HepG2 (cell line): Measurements from ENCODE around the gene RALB. TPM values are rescaled to one million over a fixed set of nuclear protein-coding genes. Genes with fewer than 3 reads are reported as not detected.

Experiments
- DMAP1 ChIP-seq: IDR thresholded peaks from 2 replicates; pipeline ENCODE4 v1.6.1; 2016
- ELF3 ChIP-seq: IDR thresholded peaks from 2 replicates; pipeline ENCODE4 v1.6.1; 2016; ENCODE audit warnings: missing genetic modification reagents, missing compliant biosample characterization
- GABPA ChIP-seq, 2 experiments: IDR thresholded peaks; 2 replicates each; pipeline ENCODE4 v1.6.1; 2011 to 2016; ENCODE audit warnings: low read depth in 2 of 2, low read length in 1 of 2, missing biosample characterization in 1 of 2, missing genetic modification characterization in 1 of 2
- GZF1 ChIP-seq: sonication (generic); formaldehyde crosslinking; IDR thresholded peaks from 2 replicates; pipeline ENCODE4 v1.5.1; 2020; ENCODE audit warnings: mild to moderate bottlenecking, missing genetic modification reagents
- PAWR ChIP-seq: sonication (generic); formaldehyde crosslinking; IDR thresholded peaks from 2 replicates; pipeline ENCODE4 v1.4.0; 2020; ENCODE audit warnings: missing genetic modification reagents, mild to moderate bottlenecking, borderline replicate concordance
- PHF21A ChIP-seq: sonication (generic); formaldehyde crosslinking; IDR thresholded peaks from 2 replicates; pipeline ENCODE4 v1.5.0; 2020; ENCODE audit warnings: mild to moderate bottlenecking, missing genetic modification reagents
- SNRNP70 ChIP-seq: fragments of 200-400 bp; formaldehyde crosslinking; IDR thresholded peaks from 2 replicates; pipeline ENCODE4 v1.6.1; 2017; ENCODE audit warnings: mild to moderate bottlenecking, low read depth, low read length, moderate library complexity
- WIZ ChIP-seq: sonication (generic); formaldehyde crosslinking; IDR thresholded peaks from 2 replicates; pipeline ENCODE4 v1.5.1; 2020; ENCODE audit warnings: mild to moderate bottlenecking, missing genetic modification reagents
- ZNF225 ChIP-seq: sonication (generic); formaldehyde crosslinking; IDR thresholded peaks from 2 replicates; pipeline ENCODE4 v1.4.0; 2020; ENCODE audit warnings: mild to moderate bottlenecking, missing genetic modification reagents
- ZNF296 ChIP-seq: sonication (generic); formaldehyde crosslinking; conservative IDR thresholded peaks from 2 replicates; pipeline ENCODE4 v1.5.0; 2020; ENCODE audit warnings: mild to moderate bottlenecking, missing genetic modification reagents
- polyA plus RNA-seq, 8 experiments: library from polyadenylated mRNA; depleted of rRNA in 3 of 8; stranded (reverse) in 7 of 8; unstranded in 1 of 8; fragments of >200 nt; fragmentation: Illumina TruSeq in 4 of 8; extraction: Trizol in 4 of 8; gene quantifications; 2 replicates each; pipeline versions ENCODE4 v1.2.1 to v1.2.3, GENCODE V29; 2011 to 2016; ENCODE audit warnings: low read depth in 4 of 8, missing spikeins in 1 of 8, mixed read lengths in 1 of 8; ENCODE audit not compliant: insufficient read depth in 1 of 8
- total RNA-seq, 5 experiments: library from RNA; depleted of rRNA; stranded (reverse); fragments of >200 nt; fragmentation: Illumina TruSeq; extraction: Trizol; gene quantifications; 2 replicates each; pipeline ENCODE4 v1.2.3, GENCODE V29; 2016; ENCODE audit warnings: low read depth in 1 of 5
- TF ChIP-seq, protein P1 (sequence below): sonication (generic); formaldehyde crosslinking; IDR thresholded peaks from 2 replicates; pipeline ENCODE4 v1.8.1; 2023; ENCODE audit warnings: mild to moderate bottlenecking, missing genetic modification reagents
- TF ChIP-seq, protein P2 (sequence below): sonication (generic); formaldehyde crosslinking; IDR thresholded peaks from 2 replicates; pipeline ENCODE4 v1.4.0; 2020; ENCODE audit warnings: low read depth, missing genetic modification reagents
- TF ChIP-seq, protein P3 (sequence below): sonication (generic); formaldehyde crosslinking; IDR thresholded peaks from 2 replicates; pipeline ENCODE4 v1.4.0; 2020; ENCODE audit warnings: missing genetic modification reagents
- TF ChIP-seq, protein P4 (sequence below): sonication (generic); formaldehyde crosslinking; IDR thresholded peaks from 2 replicates; pipeline ENCODE4 v1.4.0; 2020; ENCODE audit warnings: missing genetic modification reagents
- TF ChIP-seq, protein P5 (sequence below): IDR thresholded peaks from 2 replicates; pipeline ENCODE4 v1.6.1; 2018; ENCODE audit warnings: missing genetic modification reagents
- TF ChIP-seq, protein P6 (sequence below): sonication (generic); formaldehyde crosslinking; IDR thresholded peaks from 2 replicates; pipeline ENCODE4 v1.4.0; 2020; ENCODE audit warnings: mild to moderate bottlenecking, missing genetic modification reagents
- TF ChIP-seq, protein P7 (sequence below): IDR thresholded peaks from 2 replicates; pipeline ENCODE4 v1.6.1; 2016; ENCODE audit warnings: mild to moderate bottlenecking

RALB gene
- total and polyA plus RNA-seq, 2 of the 13 experiments (the other 11 are each of a cell fraction or from before 2014, with no cell fraction given): 37.8 to 43.2 TPM

DNA sequence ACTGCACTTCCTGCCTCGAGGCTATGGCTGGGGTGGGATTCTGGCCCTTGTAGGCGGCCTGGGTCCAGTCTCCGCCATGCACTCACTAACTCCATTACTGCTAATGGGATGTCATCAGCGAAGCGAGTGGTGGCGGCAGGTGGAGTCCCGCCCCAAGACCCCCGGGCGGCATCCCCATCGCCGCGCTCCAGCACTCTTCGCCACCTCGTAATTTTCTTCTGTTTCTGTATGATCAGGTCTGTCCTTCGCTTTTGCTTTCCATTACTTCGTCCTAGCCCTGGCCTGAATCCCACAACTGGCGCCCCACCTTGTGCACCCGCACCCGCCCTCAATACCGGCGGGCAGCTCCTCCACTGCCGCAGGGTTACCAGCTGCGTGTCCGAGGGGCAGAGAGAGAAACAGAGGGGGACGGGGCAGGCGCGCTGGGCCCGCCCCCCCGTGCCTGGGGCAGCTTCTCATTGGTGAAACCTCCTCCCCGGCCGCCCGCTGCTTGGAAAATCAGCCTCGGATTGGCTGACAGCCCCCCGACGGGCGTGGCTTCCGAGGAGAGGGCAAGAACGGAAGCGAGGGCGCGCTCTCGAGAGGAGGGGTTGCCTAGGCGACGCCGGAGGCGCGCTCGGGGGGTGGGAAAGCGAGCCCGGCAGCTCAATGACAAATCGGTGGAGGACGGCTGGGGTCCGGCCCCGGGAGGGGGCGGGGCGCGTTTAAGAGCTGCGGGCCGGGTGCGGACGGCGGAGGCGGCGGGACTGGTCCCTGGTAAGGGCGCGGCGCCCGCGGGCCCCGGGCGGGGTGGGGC, at the start of gene RALB (continued):
- TF ChIP-seq, protein P1, sequence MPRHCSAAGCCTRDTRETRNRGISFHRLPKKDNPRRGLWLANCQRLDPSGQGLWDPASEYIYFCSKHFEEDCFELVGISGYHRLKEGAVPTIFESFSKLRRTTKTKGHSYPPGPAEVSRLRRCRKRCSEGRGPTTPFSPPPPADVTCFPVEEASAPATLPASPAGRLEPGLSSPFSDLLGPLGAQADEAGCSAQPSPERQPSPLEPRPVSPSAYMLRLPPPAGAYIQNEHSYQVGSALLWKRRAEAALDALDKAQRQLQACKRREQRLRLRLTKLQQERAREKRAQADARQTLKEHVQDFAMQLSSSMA (CRISPR knock-in tag): no peak
- TF ChIP-seq PHF21A (no peak; the same call in 1 of the 2 replicates), GZF1 (no peak), SNRNP70 (no peak), DMAP1 (CRISPR knock-in tag) (no peak), GABPA (IDR thresholded peaks at IDR 0.05; ENCODE audit: low read depth, low read length) (peak; percentile 24; the same call in 1 of the 2 replicates), GABPA (CRISPR knock-in tag; IDR thresholded peaks at IDR 0.05; ENCODE audit: low read depth) (peak; percentile 48; the same call in 1 of the 2 replicates), ZNF296 (CRISPR knock-in tag) (no peak), ZNF225 (peak; percentile 86; the same call in 1 of the 2 replicates), WIZ (CRISPR knock-in tag) (no peak), ELF3 (CRISPR knock-in tag) (0 out of 2 replicates have a peak, but pooled peaks have one; percentile 8), PAWR (CRISPR knock-in tag) (no peak)
- TF ChIP-seq, protein P2, sequence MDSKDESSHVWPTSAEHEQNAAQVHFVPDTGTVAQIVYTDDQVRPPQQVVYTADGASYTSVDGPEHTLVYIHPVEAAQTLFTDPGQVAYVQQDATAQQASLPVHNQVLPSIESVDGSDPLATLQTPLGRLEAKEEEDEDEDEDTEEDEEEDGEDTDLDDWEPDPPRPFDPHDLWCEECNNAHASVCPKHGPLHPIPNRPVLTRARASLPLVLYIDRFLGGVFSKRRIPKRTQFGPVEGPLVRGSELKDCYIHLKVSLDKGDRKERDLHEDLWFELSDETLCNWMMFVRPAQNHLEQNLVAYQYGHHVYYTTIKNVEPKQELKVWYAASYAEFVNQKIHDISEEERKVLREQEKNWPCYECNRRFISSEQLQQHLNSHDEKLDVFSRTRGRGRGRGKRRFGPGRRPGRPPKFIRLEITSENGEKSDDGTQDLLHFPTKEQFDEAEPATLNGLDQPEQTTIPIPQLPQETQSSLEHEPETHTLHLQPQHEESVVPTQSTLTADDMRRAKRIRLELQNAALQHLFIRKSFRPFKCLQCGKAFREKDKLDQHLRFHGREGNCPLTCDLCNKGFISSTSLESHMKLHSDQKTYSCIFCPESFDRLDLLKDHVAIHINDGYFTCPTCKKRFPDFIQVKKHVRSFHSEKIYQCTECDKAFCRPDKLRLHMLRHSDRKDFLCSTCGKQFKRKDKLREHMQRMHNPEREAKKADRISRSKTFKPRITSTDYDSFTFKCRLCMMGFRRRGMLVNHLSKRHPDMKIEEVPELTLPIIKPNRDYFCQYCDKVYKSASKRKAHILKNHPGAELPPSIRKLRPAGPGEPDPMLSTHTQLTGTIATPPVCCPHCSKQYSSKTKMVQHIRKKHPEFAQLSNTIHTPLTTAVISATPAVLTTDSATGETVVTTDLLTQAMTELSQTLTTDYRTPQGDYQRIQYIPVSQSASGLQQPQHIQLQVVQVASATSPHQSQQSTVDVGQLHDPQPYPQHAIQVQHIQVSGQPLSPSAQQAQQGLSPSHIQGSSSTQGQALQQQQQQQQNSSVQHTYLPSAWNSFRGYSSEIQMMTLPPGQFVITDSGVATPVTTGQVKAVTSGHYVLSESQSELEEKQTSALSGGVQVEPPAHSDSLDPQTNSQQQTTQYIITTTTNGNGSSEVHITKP: 0 out of 2 replicates have a peak, but pooled peaks have one; percentile 73
- TF ChIP-seq, protein P3, sequence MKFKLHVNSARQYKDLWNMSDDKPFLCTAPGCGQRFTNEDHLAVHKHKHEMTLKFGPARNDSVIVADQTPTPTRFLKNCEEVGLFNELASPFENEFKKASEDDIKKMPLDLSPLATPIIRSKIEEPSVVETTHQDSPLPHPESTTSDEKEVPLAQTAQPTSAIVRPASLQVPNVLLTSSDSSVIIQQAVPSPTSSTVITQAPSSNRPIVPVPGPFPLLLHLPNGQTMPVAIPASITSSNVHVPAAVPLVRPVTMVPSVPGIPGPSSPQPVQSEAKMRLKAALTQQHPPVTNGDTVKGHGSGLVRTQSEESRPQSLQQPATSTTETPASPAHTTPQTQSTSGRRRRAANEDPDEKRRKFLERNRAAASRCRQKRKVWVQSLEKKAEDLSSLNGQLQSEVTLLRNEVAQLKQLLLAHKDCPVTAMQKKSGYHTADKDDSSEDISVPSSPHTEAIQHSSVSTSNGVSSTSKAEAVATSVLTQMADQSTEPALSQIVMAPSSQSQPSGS (CRISPR knock-in tag): no peak; the same call in none of the 2 replicates
- TF ChIP-seq, protein P4, sequence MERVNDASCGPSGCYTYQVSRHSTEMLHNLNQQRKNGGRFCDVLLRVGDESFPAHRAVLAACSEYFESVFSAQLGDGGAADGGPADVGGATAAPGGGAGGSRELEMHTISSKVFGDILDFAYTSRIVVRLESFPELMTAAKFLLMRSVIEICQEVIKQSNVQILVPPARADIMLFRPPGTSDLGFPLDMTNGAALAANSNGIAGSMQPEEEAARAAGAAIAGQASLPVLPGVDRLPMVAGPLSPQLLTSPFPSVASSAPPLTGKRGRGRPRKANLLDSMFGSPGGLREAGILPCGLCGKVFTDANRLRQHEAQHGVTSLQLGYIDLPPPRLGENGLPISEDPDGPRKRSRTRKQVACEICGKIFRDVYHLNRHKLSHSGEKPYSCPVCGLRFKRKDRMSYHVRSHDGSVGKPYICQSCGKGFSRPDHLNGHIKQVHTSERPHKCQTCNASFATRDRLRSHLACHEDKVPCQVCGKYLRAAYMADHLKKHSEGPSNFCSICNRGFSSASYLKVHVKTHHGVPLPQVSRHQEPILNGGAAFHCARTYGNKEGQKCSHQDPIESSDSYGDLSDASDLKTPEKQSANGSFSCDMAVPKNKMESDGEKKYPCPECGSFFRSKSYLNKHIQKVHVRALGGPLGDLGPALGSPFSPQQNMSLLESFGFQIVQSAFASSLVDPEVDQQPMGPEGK: peak; percentile 64; the same call in 1 of the 2 replicates
- TF ChIP-seq, protein P5, sequence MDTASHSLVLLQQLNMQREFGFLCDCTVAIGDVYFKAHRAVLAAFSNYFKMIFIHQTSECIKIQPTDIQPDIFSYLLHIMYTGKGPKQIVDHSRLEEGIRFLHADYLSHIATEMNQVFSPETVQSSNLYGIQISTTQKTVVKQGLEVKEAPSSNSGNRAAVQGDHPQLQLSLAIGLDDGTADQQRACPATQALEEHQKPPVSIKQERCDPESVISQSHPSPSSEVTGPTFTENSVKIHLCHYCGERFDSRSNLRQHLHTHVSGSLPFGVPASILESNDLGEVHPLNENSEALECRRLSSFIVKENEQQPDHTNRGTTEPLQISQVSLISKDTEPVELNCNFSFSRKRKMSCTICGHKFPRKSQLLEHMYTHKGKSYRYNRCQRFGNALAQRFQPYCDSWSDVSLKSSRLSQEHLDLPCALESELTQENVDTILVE: no peak
- TF ChIP-seq, protein P6, sequence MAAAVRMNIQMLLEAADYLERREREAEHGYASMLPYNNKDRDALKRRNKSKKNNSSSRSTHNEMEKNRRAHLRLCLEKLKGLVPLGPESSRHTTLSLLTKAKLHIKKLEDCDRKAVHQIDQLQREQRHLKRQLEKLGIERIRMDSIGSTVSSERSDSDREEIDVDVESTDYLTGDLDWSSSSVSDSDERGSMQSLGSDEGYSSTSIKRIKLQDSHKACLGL: peak; percentile 22; the same call in 1 of the 2 replicates
- TF ChIP-seq, protein P7, sequence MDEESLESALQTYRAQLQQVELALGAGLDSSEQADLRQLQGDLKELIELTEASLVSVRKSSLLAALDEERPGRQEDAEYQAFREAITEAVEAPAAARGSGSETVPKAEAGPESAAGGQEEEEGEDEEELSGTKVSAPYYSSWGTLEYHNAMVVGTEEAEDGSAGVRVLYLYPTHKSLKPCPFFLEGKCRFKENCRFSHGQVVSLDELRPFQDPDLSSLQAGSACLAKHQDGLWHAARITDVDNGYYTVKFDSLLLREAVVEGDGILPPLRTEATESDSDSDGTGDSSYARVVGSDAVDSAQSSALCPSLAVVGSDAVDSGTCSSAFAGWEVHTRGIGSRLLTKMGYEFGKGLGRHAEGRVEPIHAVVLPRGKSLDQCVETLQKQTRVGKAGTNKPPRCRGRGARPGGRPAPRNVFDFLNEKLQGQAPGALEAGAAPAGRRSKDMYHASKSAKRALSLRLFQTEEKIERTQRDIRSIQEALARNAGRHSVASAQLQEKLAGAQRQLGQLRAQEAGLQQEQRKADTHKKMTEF (CRISPR knock-in tag): no peak; the same call in 1 of the 2 replicates
